Ecto neural progenitor cell (in vitro differentiated cells): ENCODE data around the gene ELSPBP1.
"Not testable (repeated sequence)": the region's sequence is repeated elsewhere in the genome, so short reads cannot be mapped to it uniquely, and the experiment has no call there.

Experiments
- DNase-seq: peaks from one replicate; pipeline ENCODE4 v3.0.0-alpha.2; 2018; ENCODE audit warnings: low spot score

The ELSPBP1 gene

GRCh38 chr19:47994209-47994802 lies at the start of gene ELSPBP1:
Gene ELSPBP1 (plus strand): TSS chr19:47994632. CDS start chr19:48008668, 14,036 bp downstream.
- DNase-seq, result no peak

GRCh38 chr19:47949852-47950521 lies 44.4 kb upstream of the ELSPBP1 start:
- not testable (repeated sequence) for DNase-seq

- not testable (repeated sequence) for DNase-seq
Measured at GRCh38 chr19:47952132-47952531, 42.3 kb upstream of the ELSPBP1 start.

- DNase-seq, result not testable (repeated sequence)
Measured at GRCh38 chr19:47955936-47956335, 38.5 kb upstream of the ELSPBP1 start.

- DNase-seq, result no peak
Measured at GRCh38 chr19:47973529-47973928, 20.9 kb upstream of the ELSPBP1 start.

- no peak for DNase-seq
Measured at GRCh38 chr19:47991191-47991808, 3.1 kb upstream of the ELSPBP1 start.

GRCh38 chr19:47992070-47992469 lies 2.4 kb upstream of the ELSPBP1 start, which contains the start of gene BSPH1:
Gene BSPH1 (minus strand): TSS chr19:47992170. CDS start chr19:47992081, 89 bp downstream.
- DNase-seq, result no peak

GRCh38 chr19:47996230-47996727 lies 1.8 kb downstream of the ELSPBP1 start:
- no peak for DNase-seq

- no peak for DNase-seq
Measured at GRCh38 chr19:47998800-47999199, 4.4 kb downstream of the ELSPBP1 start.

- DNase-seq, result no peak
Measured at GRCh38 chr19:48000846-48001245, 6.4 kb downstream of the ELSPBP1 start.

GRCh38 chr19:48004236-48004635 lies 9.8 kb downstream of the ELSPBP1 start:
- DNase-seq, result no peak

GRCh38 chr19:48006762-48007161 lies 12.3 kb downstream of the ELSPBP1 start:
- DNase-seq, result no peak

- no peak for DNase-seq
Measured at GRCh38 chr19:48010932-48011758, 16.7 kb downstream of the ELSPBP1 start.

GRCh38 chr19:48020686-48021085 lies 26.3 kb downstream of the ELSPBP1 start:
- no peak for DNase-seq

GRCh38 chr19:48023011-48023410 lies 28.6 kb downstream of the ELSPBP1 start:
- DNase-seq, result no peak

GRCh38 chr19:48023518-48023917 lies 29.1 kb downstream of the ELSPBP1 start:
- no peak for DNase-seq

- no peak for DNase-seq
Measured at GRCh38 chr19:48025480-48025879, 31.0 kb downstream of the ELSPBP1 start.

- DNase-seq, result no peak
Measured at GRCh38 chr19:48029431-48029830, 35.0 kb downstream of the ELSPBP1 start.

- no peak for DNase-seq
Measured at GRCh38 chr19:48030073-48030472, 35.6 kb downstream of the ELSPBP1 start.

GRCh38 chr19:48033604-48034003 lies 39.2 kb downstream of the ELSPBP1 start:
- no peak for DNase-seq

GRCh38 chr19:48036765-48037164 lies 42.3 kb downstream of the ELSPBP1 start:
- DNase-seq, result no peak
